H9 (cell line): ENCODE measurements around the gene HRAS. TPM values are rescaled to one million over a fixed set of nuclear protein-coding genes. Genes with fewer than 3 reads are reported as not detected.
A peak's percentile ranks its signal among the peaks of the same experiment; 100 is the strongest.

Experiments
- DNase-seq: peaks from one replicate; pipeline ENCODE4 v3.0.0-alpha.2; 2017
- H2AFZ ChIP-seq: one replicate; pipeline ENCODE4 v1.6.1; 2013; ENCODE audit warnings: mild to moderate bottlenecking, low read length, control low read depth, moderate library complexity
- H2AK5ac ChIP-seq: 2 replicates; pipeline ENCODE4 v1.6.1; 2013; ENCODE audit warnings: low read length, control low read depth, mixed read lengths; ENCODE audit not compliant: insufficient read length
- H2BK120ac ChIP-seq: one replicate; pipeline ENCODE4 v1.6.1; 2013; ENCODE audit warnings: low read depth, mild to moderate bottlenecking, low read length, control low read depth, inconsistent platforms; ENCODE audit not compliant: poor library complexity, severe bottlenecking
- H2BK12ac ChIP-seq: 2 replicates; pipeline ENCODE4 v1.6.1; 2013; ENCODE audit warnings: low read length, control low read depth, mixed read lengths, low read depth; ENCODE audit not compliant: insufficient read length
- H2BK15ac ChIP-seq: 2 replicates; pipeline ENCODE4 v1.6.1; 2013; ENCODE audit warnings: low read depth, low read length, control low read depth
- H2BK20ac ChIP-seq: one replicate; pipeline ENCODE4 v1.6.1; 2013; ENCODE audit warnings: low read depth, mild to moderate bottlenecking, low read length, control low read depth, inconsistent platforms; ENCODE audit not compliant: poor library complexity, severe bottlenecking
- H2BK5ac ChIP-seq: 2 replicates; pipeline ENCODE4 v1.6.1; 2013; ENCODE audit warnings: low read length, control low read depth, mixed read lengths; ENCODE audit not compliant: insufficient read length
- H3K14ac ChIP-seq: 2 replicates; pipeline ENCODE4 v1.6.1; 2013; ENCODE audit warnings: low read length, control low read depth; ENCODE audit not compliant: insufficient read depth
- H3K18ac ChIP-seq: 2 replicates; pipeline ENCODE4 v1.6.1; 2013; ENCODE audit warnings: low read depth, mild to moderate bottlenecking, mixed read lengths, low read length, control low read depth; ENCODE audit not compliant: insufficient read length
- H3K23ac ChIP-seq: 2 replicates; pipeline ENCODE4 v1.6.1; 2013; ENCODE audit warnings: low read length, control low read depth, mixed read lengths, low read depth; ENCODE audit not compliant: insufficient read length
- H3K23me2 ChIP-seq: 2 replicates; pipeline ENCODE4 v1.6.1; 2013; ENCODE audit warnings: low read depth, mild to moderate bottlenecking, mixed read lengths, low read length, control low read depth; ENCODE audit not compliant: insufficient read length, poor library complexity, severe bottlenecking
- H3K27ac ChIP-seq: 2 replicates; pipeline ENCODE4 v1.5.1; 2013; ENCODE audit warnings: low read length, control low read depth, mixed read lengths, low read depth; ENCODE audit not compliant: insufficient read length
- H3K27me3 ChIP-seq: 2 replicates; pipeline ENCODE4 v1.6.1; 2013; ENCODE audit warnings: low read length, control low read depth, inconsistent platforms; ENCODE audit not compliant: insufficient read depth
- H3K4ac ChIP-seq: 2 replicates; pipeline ENCODE4 v1.6.1; 2013; ENCODE audit warnings: low read depth, mild to moderate bottlenecking, control low read depth, inconsistent platforms, low read length, moderate library complexity
- H3K4me1 ChIP-seq: 2 replicates; pipeline ENCODE4 v1.6.1; 2013; ENCODE audit warnings: low read length, control low read depth, inconsistent platforms; ENCODE audit not compliant: insufficient read depth
- H3K4me2 ChIP-seq: 2 replicates; pipeline ENCODE4 v1.6.1; 2013; ENCODE audit warnings: low read length, control low read depth, mixed read lengths; ENCODE audit not compliant: insufficient read length, insufficient read depth
- H3K56ac ChIP-seq: 2 replicates; pipeline ENCODE4 v1.6.1; 2013; ENCODE audit warnings: low read depth, mild to moderate bottlenecking, mixed read lengths, low read length, control low read depth; ENCODE audit not compliant: insufficient read length
- H3K79me1 ChIP-seq: 2 replicates; pipeline ENCODE4 v1.6.1; 2013; ENCODE audit warnings: low read depth, mild to moderate bottlenecking, moderate library complexity, low read length, control low read depth, inconsistent platforms; ENCODE audit not compliant: insufficient read depth, poor library complexity, severe bottlenecking
- H3K79me2 ChIP-seq: 2 replicates; pipeline ENCODE4 v1.6.1; 2013; ENCODE audit warnings: low read length, control low read depth, inconsistent platforms; ENCODE audit not compliant: insufficient read depth
- H3K9ac ChIP-seq: 2 replicates; pipeline ENCODE4 v1.6.1; 2013; ENCODE audit warnings: low read length, control low read depth, mixed read lengths; ENCODE audit not compliant: insufficient read length; ENCODE audit errors: extremely low read depth
- H3K9me3 ChIP-seq: one replicate; pipeline ENCODE4 v1.6.1; 2013; ENCODE audit warnings: low read depth, low read length, inconsistent platforms; ENCODE audit not compliant: control insufficient read depth
- H3T11ph ChIP-seq: one replicate; pipeline ENCODE4 v1.6.1; 2013; ENCODE audit warnings: mild to moderate bottlenecking, low read length, control low read depth, inconsistent platforms
- H4K20me1 ChIP-seq: one replicate; pipeline ENCODE4 v1.6.1; 2013; ENCODE audit not compliant: control insufficient read depth, insufficient read length, insufficient read depth
- H4K5ac ChIP-seq: 2 replicates; pipeline ENCODE4 v1.6.1; 2013; ENCODE audit warnings: low read depth, mild to moderate bottlenecking, mixed read lengths, low read length, control low read depth; ENCODE audit not compliant: insufficient read length
- H4K8ac ChIP-seq: replicated peaks from 2 replicates; pipeline ENCODE4 v1.6.1; 2013; ENCODE audit warnings: low read length, control low read depth, mixed read lengths, low read depth; ENCODE audit not compliant: insufficient read length
- H4K91ac ChIP-seq: 2 replicates; pipeline ENCODE4 v1.6.1; 2013; ENCODE audit warnings: low read depth, mild to moderate bottlenecking, moderate library complexity, mixed read lengths, low read length, control low read depth; ENCODE audit not compliant: insufficient read length
- H3K27ac Mint-ChIP-seq, 3 experiments: 2 replicates in 2 of 3; 3 replicates in 1 of 3; pipeline ENCODE4 v1.8.0; 2020 to 2021; ENCODE audit warnings: mixed read lengths in 3 of 3, mild to moderate bottlenecking in 1 of 3, moderate library complexity in 1 of 3
- H3K27me3 Mint-ChIP-seq: 2 replicates; pipeline ENCODE4 v1.8.0; 2021; ENCODE audit warnings: low read depth, mild to moderate bottlenecking, moderate library complexity, mixed read lengths
- H3K36me3 Mint-ChIP-seq, 3 experiments: 2 replicates in 2 of 3; 3 replicates in 1 of 3; pipeline ENCODE4 v1.8.0; 2020 to 2021; ENCODE audit warnings: low read depth in 3 of 3, mixed read lengths in 3 of 3; ENCODE audit not compliant: insufficient read depth in 1 of 3
- H3K4me1 Mint-ChIP-seq, 2 experiments: 2 replicates each; pipeline ENCODE4 v1.8.0; 2020; ENCODE audit warnings: mixed read lengths in 2 of 2
- H3K4me3 Mint-ChIP-seq, 2 experiments: 2 replicates in 1 of 2; 3 replicates in 1 of 2; pipeline ENCODE4 v1.8.0; 2020 to 2021; ENCODE audit warnings: mild to moderate bottlenecking in 2 of 2, mixed read lengths in 2 of 2, moderate library complexity in 1 of 2
- H3K9me3 Mint-ChIP-seq, 2 experiments: 2 replicates in 1 of 2; 3 replicates in 1 of 2; pipeline ENCODE4 v1.8.0; 2020; ENCODE audit warnings: mild to moderate bottlenecking in 2 of 2, mixed read lengths in 2 of 2, moderate library complexity in 1 of 2
- WGBS: extraction: QIAGEN DNeasy Blood & Tissue Kit; methylation state at CpG from one replicate; pipeline ENCODE4 v1.1.7; 2013; ENCODE audit warnings: missing lambda C conversion rate, low lambda C conversion rate, mixed read lengths; ENCODE audit not compliant: insufficient read length; ENCODE audit errors: extremely low coverage; 5-methylcytosine and 5-hydroxymethylcytosine counted together
- total RNA-seq: library from RNA; stranded (reverse); gene quantifications from 2 replicates; pipeline ENCODE4 v1.2.1, GENCODE V29; 2021
- TF ChIP-seq, protein P1 (sequence below): fragments of 200-600 bp; sonication (generic); conservative IDR thresholded peaks from 3 replicates; pipeline ENCODE4 v1.8.0; 2021; ENCODE audit warnings: antibody characterized with exemption, mild to moderate bottlenecking

Gene HRAS
- total RNA-seq, 1 experiment from 2014 or later, result 61.8 TPM

DNA sequence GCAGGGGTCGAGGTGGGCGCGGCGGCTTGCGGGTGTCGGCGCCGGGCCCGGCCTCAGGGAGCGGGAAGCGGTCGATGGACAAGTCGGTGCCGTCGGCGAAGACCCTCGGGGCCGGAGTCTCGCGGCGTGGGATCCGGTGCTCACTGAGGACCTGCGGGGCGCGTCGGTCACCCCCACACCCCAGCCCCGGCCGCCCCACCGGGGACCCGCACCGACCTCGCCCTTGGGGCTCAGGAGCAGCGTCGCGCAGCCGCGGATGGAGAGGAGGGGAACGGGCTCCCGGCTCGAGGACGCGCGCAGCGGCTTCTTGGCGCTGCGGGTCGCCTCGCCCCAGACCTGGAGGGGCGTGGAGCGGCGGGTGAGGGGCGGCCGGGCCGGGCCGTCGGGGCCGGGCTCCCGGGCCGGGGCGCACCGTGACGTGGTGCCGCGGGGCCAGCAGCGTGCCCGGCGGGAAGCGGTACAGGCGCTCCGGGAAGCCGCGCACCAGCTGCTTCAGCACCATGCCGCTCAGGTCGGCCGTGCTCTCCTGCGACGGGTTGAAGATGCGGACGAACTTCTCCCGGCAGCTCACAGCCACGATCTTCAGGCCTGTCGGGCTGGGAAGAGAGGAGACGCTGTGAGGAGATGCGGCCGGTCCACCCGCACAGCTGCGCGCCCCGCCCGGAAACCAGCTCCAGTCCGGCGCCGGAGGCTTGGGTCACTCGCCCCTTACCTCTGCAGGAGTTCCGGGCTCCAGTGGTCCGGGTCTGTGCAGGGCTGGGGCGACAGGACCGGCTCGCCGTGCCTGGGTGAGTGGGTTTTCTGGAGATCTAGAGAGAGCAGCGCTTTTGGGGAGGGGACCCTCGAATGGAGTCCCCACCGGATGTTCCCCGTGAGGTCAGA, 20.6 kb upstream of the HRAS start:
- H4K91ac ChIP-seq, result no peak overlapping the region
- no peak overlapping the region for H4K8ac ChIP-seq
- no peak overlapping the region for H2AK5ac ChIP-seq
- H2BK20ac ChIP-seq, result no peak overlapping the region
- no peaks in the 10 kb centered on the region for H3K4me1 ChIP-seq
- H3K27ac ChIP-seq, result no peak overlapping the region
- H3K4ac ChIP-seq, result no peak overlapping the region
- no peak overlapping the region for H4K5ac ChIP-seq
- no peaks in the 10 kb centered on the region; a peak in 2 of 5 replicates for H3K9me3 Mint-ChIP-seq
- TF ChIP-seq, protein P1, sequence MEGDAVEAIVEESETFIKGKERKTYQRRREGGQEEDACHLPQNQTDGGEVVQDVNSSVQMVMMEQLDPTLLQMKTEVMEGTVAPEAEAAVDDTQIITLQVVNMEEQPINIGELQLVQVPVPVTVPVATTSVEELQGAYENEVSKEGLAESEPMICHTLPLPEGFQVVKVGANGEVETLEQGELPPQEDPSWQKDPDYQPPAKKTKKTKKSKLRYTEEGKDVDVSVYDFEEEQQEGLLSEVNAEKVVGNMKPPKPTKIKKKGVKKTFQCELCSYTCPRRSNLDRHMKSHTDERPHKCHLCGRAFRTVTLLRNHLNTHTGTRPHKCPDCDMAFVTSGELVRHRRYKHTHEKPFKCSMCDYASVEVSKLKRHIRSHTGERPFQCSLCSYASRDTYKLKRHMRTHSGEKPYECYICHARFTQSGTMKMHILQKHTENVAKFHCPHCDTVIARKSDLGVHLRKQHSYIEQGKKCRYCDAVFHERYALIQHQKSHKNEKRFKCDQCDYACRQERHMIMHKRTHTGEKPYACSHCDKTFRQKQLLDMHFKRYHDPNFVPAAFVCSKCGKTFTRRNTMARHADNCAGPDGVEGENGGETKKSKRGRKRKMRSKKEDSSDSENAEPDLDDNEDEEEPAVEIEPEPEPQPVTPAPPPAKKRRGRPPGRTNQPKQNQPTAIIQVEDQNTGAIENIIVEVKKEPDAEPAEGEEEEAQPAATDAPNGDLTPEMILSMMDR, result no peak
- H3K9ac ChIP-seq, result no peak overlapping the region
- peaks cover 34% of the 10 kb centered on the region for H3K27me3 Mint-ChIP-seq
- peak overlapping the region; percentile 37 for H3K4me2 ChIP-seq
- peaks cover 7 to 17% of the 10 kb centered on the region in 2 experiments for H3K4me1 Mint-ChIP-seq
- H2BK5ac ChIP-seq, result no peak overlapping the region
- H3T11ph ChIP-seq, result no peak overlapping the region
- H3K4me3 Mint-ChIP-seq, result peak overlapping the region; percentile 54 to 82
- H3K9me3 ChIP-seq, result no peaks in the 10 kb centered on the region
- no peak for DNase-seq
- no peak overlapping the region for H2BK15ac ChIP-seq
- H3K14ac ChIP-seq, result no peak overlapping the region; the same call in 1 of the 2 replicates
- no peak overlapping the region for H3K56ac ChIP-seq
- H3K23me2 ChIP-seq, result peaks cover 7% of the 10 kb centered on the region
- no peak overlapping the region for H2BK12ac ChIP-seq
- no peaks in the 10 kb centered on the region for H3K79me2 ChIP-seq
- no peak overlapping the region for H2BK120ac ChIP-seq
- no peaks in the 10 kb centered on the region for H4K20me1 ChIP-seq
- H3K27me3 ChIP-seq, result peaks cover 5% of the 10 kb centered on the region; the same call in 1 of the 2 replicates
- WGBS, result no CpG with 5 or more reads among the region's 104 CpGs
- no peak overlapping the region for H2AFZ ChIP-seq
- H3K27ac Mint-ChIP-seq, result no peak overlapping the region
- H3K36me3 Mint-ChIP-seq, result peaks cover 0 to 2% (median 0%) of the 10 kb centered on the region in 3 experiments; a peak in 4 of 7 replicates
- no peaks in the 10 kb centered on the region for H3K79me1 ChIP-seq
- no peak overlapping the region for H3K18ac ChIP-seq
- no peak overlapping the region for H3K23ac ChIP-seq
